ENCODE data around the gene TBXAS1. TPM values are rescaled to one million over a fixed set of nuclear protein-coding genes. Genes with fewer than 3 reads are reported as not detected.
A peak's percentile ranks its signal among the peaks of the same experiment; 100 is the strongest.
"Not testable (repeated sequence)": the region's sequence is repeated elsewhere in the genome, so short reads cannot be mapped to it uniquely, and the experiment has no call there.

TBXAS1 gene
- total and polyA plus RNA-seq, 3 experiments from 2014 or later, result 1.7 to 2.9 (median 2.1) TPM

DNA sequence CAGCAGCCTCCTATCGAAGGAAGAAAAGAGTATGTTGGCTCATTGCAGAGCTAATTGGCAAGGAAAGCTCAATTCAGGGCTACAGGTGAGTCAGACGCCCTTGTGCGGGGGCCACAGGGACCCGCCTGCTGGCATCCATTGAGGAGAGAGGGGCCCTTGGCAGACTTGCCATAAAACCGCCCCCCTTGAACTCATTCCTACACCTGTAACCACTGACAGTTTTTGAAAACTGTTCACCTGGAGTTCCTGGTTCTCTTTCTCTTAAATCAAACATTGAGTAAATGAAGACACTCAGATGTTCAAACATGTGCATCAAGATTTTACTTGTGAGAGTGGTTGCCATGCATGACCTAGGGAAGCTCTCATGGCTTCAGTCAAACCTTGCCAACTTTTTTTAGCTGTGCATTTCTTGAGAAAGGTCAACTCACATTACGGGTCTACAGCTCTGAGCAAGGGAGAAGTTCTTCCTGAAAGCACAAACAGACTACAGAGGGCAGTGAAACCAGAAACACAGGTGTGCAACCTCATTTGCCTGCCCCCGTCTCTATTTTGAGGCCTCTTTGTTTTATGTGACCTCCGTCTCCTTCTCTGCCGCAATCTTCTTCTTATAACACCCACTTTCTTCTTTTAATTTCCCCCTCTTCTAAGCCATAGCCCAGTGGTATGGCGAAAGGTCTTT is 87.8 kb downstream of the TBXAS1 start:
- no peaks in the 10 kb centered on the region for H3K27me3 ChIP-seq (ENCODE audit: insufficient read depth, low read length, poor library complexity, severe bottlenecking)
- ChIA-PET POLR2A (no interaction called here), CTCF (interaction anchor here (0.8 kb wide), 1 partner anchor 270 kb away, joined by 3 read pairs; no protein-coding TSS in a partner anchor)
- no peaks in the 10 kb centered on the region for H3K9me3 ChIP-seq (ENCODE audit: low read length)
- no peaks in the 10 kb centered on the region for H3K36me3 ChIP-seq (ENCODE audit: insufficient read depth, low read length)
- peak overlapping the region; percentile 65 for H3K27ac ChIP-seq (ENCODE audit: low read depth, low read length)
- Mint-ChIP-seq H3K36me3 (peaks cover 0 to 12% (median 4%) of the 10 kb centered on the region in 3 donors), H3K27me3 (peaks cover 2 to 24% of the 10 kb centered on the region in 2 donors), H3K4me1 (peaks cover 14 to 17% (median 15%) of the 10 kb centered on the region in 3 donors), H3K4me3 (peak overlapping the region in 1 of 7 donors; percentile 48), H3K27ac (no peak overlapping the region), H3K9me3 (no peaks in the 10 kb centered on the region)
- no peak overlapping the region for H3K4me3 ChIP-seq (ENCODE audit: low read length)
- no peak for DNase-seq
- peaks cover 9% of the 10 kb centered on the region for H3K4me1 ChIP-seq (ENCODE audit: insufficient read depth, low read length)

DNA sequence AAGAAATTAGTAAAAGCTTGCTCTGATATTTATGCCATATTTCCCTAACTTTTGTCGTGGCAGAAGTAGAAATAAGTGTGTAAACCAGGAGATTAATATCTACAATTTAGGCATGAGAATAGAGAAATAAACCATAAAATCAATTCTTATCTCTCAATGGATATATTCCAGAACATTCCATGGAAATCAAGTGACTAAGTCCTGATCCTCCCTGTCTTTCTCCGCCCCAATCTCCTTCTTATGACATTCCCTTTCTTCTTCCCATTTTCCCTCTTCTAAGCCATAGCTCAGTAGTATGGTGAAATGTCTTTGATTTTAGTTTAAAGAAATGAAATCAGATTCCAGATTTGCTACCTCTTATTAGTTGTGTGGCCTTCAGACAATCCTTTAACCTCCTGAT is 88.8 kb downstream of the TBXAS1 start:
- Histone ChIP-seq H3K27me3 (ENCODE audit: insufficient read depth, low read length, poor library complexity, severe bottlenecking) (no peaks in the 10 kb centered on the region), H3K27ac (ENCODE audit: low read depth, low read length) (peak overlapping the region; percentile 50)

DNA sequence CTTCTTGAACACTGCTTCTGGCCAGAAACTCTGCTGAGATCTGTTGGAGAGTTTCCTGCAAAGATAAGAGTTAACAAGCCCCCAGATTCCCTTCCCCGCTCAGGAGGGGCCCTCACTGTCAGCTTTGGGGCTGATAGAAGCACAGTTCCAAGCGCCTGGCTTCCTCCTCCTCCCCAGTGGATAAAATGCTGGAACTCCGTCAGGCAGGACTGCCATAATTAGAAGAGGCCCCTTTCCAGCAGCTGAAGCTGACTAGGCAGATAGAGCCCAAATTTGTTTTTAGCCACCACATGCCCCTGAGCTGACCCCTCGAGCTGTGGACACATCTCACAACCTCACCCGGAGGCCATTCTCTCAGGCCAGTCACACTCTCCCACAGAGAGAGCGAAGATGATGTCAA is 89.4 kb downstream of the TBXAS1 start:
- no peak overlapping the region for H3K4me3 ChIP-seq (ENCODE audit: low read length)
- no peak for DNase-seq
- peaks cover 0 to 7% (median 4%) of the 10 kb centered on the region in 3 donors for H3K36me3 Mint-ChIP-seq
- no peak overlapping the region for H3K27ac Mint-ChIP-seq
- no peak overlapping the region for H3K4me3 Mint-ChIP-seq
- H3K27ac ChIP-seq (ENCODE audit: low read depth, low read length), result peak overlapping the region; percentile 50
- CTCF ChIA-PET, result no interaction called here
- H3K36me3 ChIP-seq (ENCODE audit: insufficient read depth, low read length), result no peaks in the 10 kb centered on the region
- H3K27me3 Mint-ChIP-seq, result peaks cover 2 to 20% of the 10 kb centered on the region in 2 donors
- no peaks in the 10 kb centered on the region for H3K27me3 ChIP-seq (ENCODE audit: insufficient read depth, low read length, poor library complexity, severe bottlenecking)
- H3K4me1 Mint-ChIP-seq, result peaks cover 14 to 17% (median 15%) of the 10 kb centered on the region in 3 donors
- POLR2A ChIA-PET, result no interaction called here
- peaks cover 9% of the 10 kb centered on the region for H3K4me1 ChIP-seq (ENCODE audit: insufficient read depth, low read length)
- H3K9me3 ChIP-seq (ENCODE audit: low read length), result no peaks in the 10 kb centered on the region
- no peaks in the 10 kb centered on the region for H3K9me3 Mint-ChIP-seq

More for the DNA sequence above, 88.8 kb downstream of the TBXAS1 start:
- Mint-ChIP-seq H3K36me3 (peaks cover 0 to 9% (median 4%) of the 10 kb centered on the region in 3 donors), H3K9me3 (no peaks in the 10 kb centered on the region), H3K4me3 (no peak overlapping the region), H3K27me3 (peaks cover 2 to 20% of the 10 kb centered on the region in 2 donors), H3K27ac (peak overlapping the region in 1 of 8 donors; percentile 52), H3K4me1 (peaks cover 14 to 17% (median 15%) of the 10 kb centered on the region in 3 donors)
- Histone ChIP-seq H3K4me3 (ENCODE audit: low read length) (no peak overlapping the region), H3K9me3 (ENCODE audit: low read length) (no peaks in the 10 kb centered on the region), H3K4me1 (ENCODE audit: insufficient read depth, low read length) (peaks cover 9% of the 10 kb centered on the region), H3K36me3 (ENCODE audit: insufficient read depth, low read length) (no peaks in the 10 kb centered on the region)
- DNase-seq, result no peak
- CTCF ChIA-PET, result no interaction called here
- POLR2A ChIA-PET, result interaction anchor here (0.6 kb wide), 1 partner anchor 199 kb away, joined by 3 read pairs; no protein-coding TSS in a partner anchor

DNA sequence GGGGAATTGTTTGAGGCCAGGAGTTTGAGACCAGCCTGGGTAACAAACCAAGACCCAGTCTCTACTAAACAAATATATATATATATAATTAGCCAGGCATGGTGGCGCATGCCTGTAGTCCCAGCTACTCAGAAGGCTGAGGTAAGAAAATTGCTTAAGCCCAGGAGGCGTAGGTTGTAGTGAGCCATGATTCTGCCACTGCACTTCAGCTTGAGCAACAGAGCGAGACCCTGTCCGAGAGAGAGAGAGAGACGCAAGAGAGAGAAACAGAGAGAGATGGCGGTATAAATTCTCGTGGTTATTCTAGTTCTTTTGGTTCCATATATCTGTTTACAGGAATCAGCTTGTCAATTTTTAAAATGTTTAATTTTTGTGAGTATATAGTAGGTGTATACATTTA is 94.0 kb downstream of the TBXAS1 start:
- Mint-ChIP-seq H3K9me3 (no peaks in the 10 kb centered on the region), H3K27ac (no peak overlapping the region), H3K4me3 (no peak overlapping the region), H3K27me3 (peaks cover 5 to 17% of the 10 kb centered on the region in 2 donors), H3K4me1 (no peaks in the 10 kb centered on the region), H3K36me3 (no peaks in the 10 kb centered on the region)
- no peaks in the 10 kb centered on the region for H3K36me3 ChIP-seq (ENCODE audit: insufficient read depth, low read length)
- CTCF ChIA-PET, result no interaction called here
- no peaks in the 10 kb centered on the region for H3K9me3 ChIP-seq (ENCODE audit: low read length)
- H3K27me3 ChIP-seq (ENCODE audit: insufficient read depth, low read length, poor library complexity, severe bottlenecking), result no peaks in the 10 kb centered on the region
- no peak overlapping the region for H3K27ac ChIP-seq (ENCODE audit: low read depth, low read length)
- no peak for DNase-seq
- POLR2A ChIA-PET, result no interaction called here
- H3K4me3 ChIP-seq (ENCODE audit: low read length), result no peak overlapping the region
- no peaks in the 10 kb centered on the region for H3K4me1 ChIP-seq (ENCODE audit: insufficient read depth, low read length)

DNA sequence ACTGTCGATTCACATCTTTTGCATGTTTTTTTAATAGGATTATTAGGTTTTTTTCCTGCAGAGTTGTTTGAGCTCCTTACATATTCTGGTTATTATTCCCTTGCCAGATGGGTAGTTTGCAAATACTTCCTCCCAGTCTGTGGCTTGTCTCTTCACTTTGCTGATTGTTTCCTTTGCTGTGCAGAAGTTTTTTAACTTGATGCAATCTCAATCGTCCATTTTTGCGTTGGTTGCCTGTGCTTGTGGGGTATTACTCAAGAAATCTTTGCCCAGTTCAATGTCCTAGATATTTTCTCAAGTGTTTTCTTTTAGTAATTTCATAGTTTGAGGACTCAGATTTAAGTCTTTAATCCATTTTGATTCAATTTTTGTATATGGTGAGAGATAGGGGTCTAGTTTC is 95.4 kb downstream of the TBXAS1 start:
- H3K27ac Mint-ChIP-seq, result peak overlapping the region in 1 of 8 donors; percentile 21
- H3K36me3 Mint-ChIP-seq, result no peaks in the 10 kb centered on the region
- Histone ChIP-seq H3K27ac (ENCODE audit: low read depth, low read length) (no peak overlapping the region), H3K4me1 (ENCODE audit: insufficient read depth, low read length) (no peaks in the 10 kb centered on the region), H3K4me3 (ENCODE audit: low read length) (no peak overlapping the region), H3K9me3 (ENCODE audit: low read length) (no peaks in the 10 kb centered on the region), H3K27me3 (ENCODE audit: insufficient read depth, low read length, poor library complexity, severe bottlenecking) (no peaks in the 10 kb centered on the region), H3K36me3 (ENCODE audit: insufficient read depth, low read length) (no peaks in the 10 kb centered on the region)
- POLR2A ChIA-PET, result no interaction called here
- H3K4me1 Mint-ChIP-seq, result no peaks in the 10 kb centered on the region
- H3K4me3 Mint-ChIP-seq, result no peak overlapping the region
- CTCF ChIA-PET, result no interaction called here
- H3K27me3 Mint-ChIP-seq, result peaks cover 7 to 30% of the 10 kb centered on the region in 2 donors
- no peaks in the 10 kb centered on the region for H3K9me3 Mint-ChIP-seq
- DNase-seq, result no peak

DNA sequence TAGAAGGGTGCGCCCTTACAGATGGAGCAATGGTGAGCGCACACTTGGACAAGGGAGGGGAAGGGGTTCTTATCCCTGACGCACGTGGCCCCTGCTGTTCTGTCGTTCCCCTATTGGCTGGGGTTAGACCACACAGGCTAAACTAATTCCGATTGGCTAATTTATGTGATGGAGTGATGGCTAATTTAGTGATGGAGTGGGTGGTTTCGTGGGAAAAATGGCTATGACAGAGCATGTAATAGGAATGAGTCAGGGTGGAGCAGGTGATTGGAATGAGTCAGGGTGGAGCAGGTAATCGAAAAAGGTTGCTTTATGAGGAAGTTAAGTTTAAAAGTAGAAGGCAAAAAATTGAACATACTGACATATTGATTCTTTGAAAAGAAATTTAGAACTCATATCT is 100.2 kb downstream of the TBXAS1 start:
- H3K27me3 Mint-ChIP-seq, result peaks cover 13 to 56% of the 10 kb centered on the region in 2 donors
- H3K4me1 ChIP-seq (ENCODE audit: insufficient read depth, low read length); DNase-seq; H3K9me3 ChIP-seq (ENCODE audit: low read length); POLR2A ChIA-PET; H3K36me3 Mint-ChIP-seq; H3K4me3 Mint-ChIP-seq; H3K27ac Mint-ChIP-seq; H3K4me1 Mint-ChIP-seq; H3K27me3 ChIP-seq (ENCODE audit: insufficient read depth, low read length, poor library complexity, severe bottlenecking); H3K36me3 ChIP-seq (ENCODE audit: insufficient read depth, low read length); H3K4me3 ChIP-seq (ENCODE audit: low read length); H3K9me3 Mint-ChIP-seq; CTCF ChIA-PET; H3K27ac ChIP-seq (ENCODE audit: low read depth, low read length): not testable (repeated sequence)

DNA sequence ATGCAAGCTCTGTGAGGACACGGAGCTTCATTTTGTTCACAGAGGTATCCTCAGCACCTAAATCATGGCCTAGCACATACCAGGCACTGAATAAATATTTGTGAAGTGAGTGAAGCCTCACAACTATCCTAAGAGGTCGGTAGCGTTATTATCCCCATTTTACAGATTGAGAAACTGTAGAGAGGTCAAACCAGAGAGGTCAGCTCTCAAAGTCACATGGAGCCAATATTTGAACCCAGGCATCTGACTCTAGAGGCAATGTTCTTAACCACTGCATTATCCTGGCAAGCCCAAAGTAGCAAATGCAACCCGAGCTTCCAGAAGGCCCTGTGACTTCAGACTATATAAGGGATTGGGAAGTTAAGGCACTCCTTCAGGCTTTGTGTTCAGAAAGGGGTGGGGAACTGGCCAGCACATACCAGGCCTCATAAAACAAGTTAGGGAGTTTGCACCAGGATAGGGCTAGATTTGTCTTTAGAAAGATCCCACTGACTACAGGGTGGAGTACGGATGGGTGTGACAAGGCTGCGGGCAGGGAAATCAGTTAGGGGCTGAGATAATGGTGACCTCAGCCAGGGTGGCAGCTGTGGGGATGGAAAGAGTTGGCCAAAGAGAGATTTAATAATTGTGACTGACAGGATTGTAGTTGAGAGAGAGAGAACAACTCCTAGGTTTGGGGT is 101.4 kb downstream of the TBXAS1 start:
- no peak overlapping the region for H3K27ac ChIP-seq (ENCODE audit: low read depth, low read length)
- Mint-ChIP-seq H3K4me3 (no peak overlapping the region), H3K36me3 (peaks cover 0 to 9% (median 0%) of the 10 kb centered on the region in 3 donors), H3K4me1 (no peaks in the 10 kb centered on the region), H3K27ac (no peak overlapping the region), H3K27me3 (peaks cover 15 to 63% of the 10 kb centered on the region in 2 donors), H3K9me3 (no peaks in the 10 kb centered on the region)
- no peak for DNase-seq
- no peaks in the 10 kb centered on the region for H3K9me3 ChIP-seq (ENCODE audit: low read length)
- no peaks in the 10 kb centered on the region for H3K4me1 ChIP-seq (ENCODE audit: insufficient read depth, low read length)
- H3K36me3 ChIP-seq (ENCODE audit: insufficient read depth, low read length), result no peaks in the 10 kb centered on the region
- H3K27me3 ChIP-seq (ENCODE audit: insufficient read depth, low read length, poor library complexity, severe bottlenecking), result no peaks in the 10 kb centered on the region
- POLR2A ChIA-PET, result no interaction called here
- no peak overlapping the region for H3K4me3 ChIP-seq (ENCODE audit: low read length)
- CTCF ChIA-PET, result no interaction called here

DNA sequence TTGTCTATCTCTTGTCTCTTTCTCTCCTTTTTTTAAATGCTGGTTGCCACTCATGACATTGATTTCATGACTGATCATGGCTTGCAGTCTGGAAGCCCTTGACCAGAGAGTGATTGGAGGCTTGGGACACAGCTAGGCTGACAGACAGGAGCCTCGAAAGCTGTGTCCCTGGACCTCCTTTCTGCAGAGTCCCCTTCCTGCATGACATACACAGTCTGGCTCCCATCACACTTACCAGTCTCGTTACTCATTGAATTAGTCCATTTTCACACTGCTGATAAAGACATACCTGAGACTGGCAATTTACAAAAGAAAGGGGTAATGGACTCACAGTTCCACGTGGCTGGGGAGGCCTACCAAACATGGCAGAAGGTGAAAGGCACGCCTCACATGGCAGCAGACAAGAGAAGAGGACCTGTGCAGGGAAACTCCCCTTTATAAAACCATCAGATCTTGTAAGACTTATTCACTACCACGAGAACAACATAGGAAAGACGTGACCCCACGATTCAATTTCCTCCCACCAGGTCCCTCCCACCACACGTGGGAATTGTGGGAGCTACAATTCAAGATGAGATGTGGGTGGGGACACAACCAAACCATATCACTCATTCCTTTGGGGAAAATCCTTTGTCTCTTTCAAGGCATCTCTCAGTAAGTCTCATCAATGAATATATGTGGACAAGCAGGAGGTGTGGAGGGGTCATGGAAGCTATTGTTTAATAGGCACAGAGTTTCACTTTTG is 102.3 kb downstream of the TBXAS1 start:
- Histone ChIP-seq H3K4me3 (ENCODE audit: low read length) (no peak overlapping the region), H3K9me3 (ENCODE audit: low read length) (no peaks in the 10 kb centered on the region), H3K27me3 (ENCODE audit: insufficient read depth, low read length, poor library complexity, severe bottlenecking) (no peaks in the 10 kb centered on the region), H3K36me3 (ENCODE audit: insufficient read depth, low read length) (no peaks in the 10 kb centered on the region), H3K27ac (ENCODE audit: low read depth, low read length) (no peak overlapping the region), H3K4me1 (ENCODE audit: insufficient read depth, low read length) (no peaks in the 10 kb centered on the region)
- no peaks in the 10 kb centered on the region for H3K9me3 Mint-ChIP-seq
- no peak for DNase-seq
- ChIA-PET POLR2A (no interaction called here), CTCF (interaction anchor here (1.2 kb wide), 1 partner anchor 18 kb away, joined by 3 read pairs; no protein-coding TSS in a partner anchor)
- peaks cover 15 to 63% of the 10 kb centered on the region in 2 donors for H3K27me3 Mint-ChIP-seq
- H3K4me1 Mint-ChIP-seq, result no peaks in the 10 kb centered on the region
- H3K4me3 Mint-ChIP-seq, result no peak overlapping the region
- no peak overlapping the region for H3K27ac Mint-ChIP-seq
- H3K36me3 Mint-ChIP-seq, result peaks cover 0 to 9% (median 0%) of the 10 kb centered on the region in 3 donors
